Stomach (tissue), 4 donors: Measurements from ENCODE around the gene RPH3AL.

Experiments
- CTCF ChIP-seq, 7 experiments: fragments of 450-650 bp in 4 of 7; fragments of 200-600 bp in 3 of 7; sonication (generic) in 3 of 7; IDR thresholded peaks; one replicate each; pipeline ENCODE4 v1.5.1; 2016 to 2019; ENCODE audit warnings: antibody characterized with exemption in 7 of 7, control low read depth in 2 of 7, mild to moderate bottlenecking in 1 of 7
- EP300 ChIP-seq: sonication (generic); formaldehyde crosslinking; IDR thresholded peaks from one replicate; pipeline ENCODE4 v1.6.1; 2017; ENCODE audit warnings: antibody characterized with exemption

GRCh38 chr17:290121-290521, 62.5 kb downstream of the RPH3AL start:
- no peak for TF ChIP-seq CTCF (IDR thresholded peaks at IDR 0.05)
- no peak for TF ChIP-seq EP300
